HT1080 (cell line): ENCODE measurements around the gene C10orf90. TPM values are rescaled to one million over a fixed set of nuclear protein-coding genes. Genes with fewer than 3 reads are reported as not detected.

Experiments used
- DNase-seq: peaks from one replicate; pipeline ENCODE4 v3.0.0-alpha.2; 2015; ENCODE audit warnings: low read depth
- total RNA-seq: library from RNA; depleted of rRNA; stranded (reverse); fragments of >200 nt; shearing (Covaris generic); gene quantifications from 2 replicates; pipeline ENCODE4 v1.2.3, GENCODE V29; 2014

C10orf90 gene
- total RNA-seq, 1 experiment from 2014 or later: not detected

DNA sequence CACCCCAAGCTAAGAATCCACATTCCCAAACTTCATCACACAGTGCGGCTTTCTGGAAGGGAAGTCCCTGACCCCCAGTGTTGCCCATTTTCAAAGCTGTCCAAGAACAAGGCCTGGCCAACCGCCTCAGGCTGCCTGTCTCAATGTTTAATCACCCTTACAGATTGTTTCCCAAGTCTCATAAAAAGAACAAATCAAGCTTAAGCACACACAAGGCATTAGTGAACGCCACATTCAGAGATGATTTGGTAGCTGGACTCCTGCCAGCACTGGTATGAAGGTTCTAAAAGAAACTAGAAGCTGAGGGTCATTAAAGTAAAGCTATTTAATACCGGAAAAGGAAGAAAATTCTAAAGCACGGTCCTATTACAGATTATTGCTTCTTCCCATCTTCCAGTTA is 35.6 kb downstream of the C10orf90 start:
- peak; percentile 44 for DNase-seq

- DNase-seq: no peak
Observed at GRCh38 chr10:126634347-126634746, 36.1 kb downstream of the C10orf90 start.

DNA sequence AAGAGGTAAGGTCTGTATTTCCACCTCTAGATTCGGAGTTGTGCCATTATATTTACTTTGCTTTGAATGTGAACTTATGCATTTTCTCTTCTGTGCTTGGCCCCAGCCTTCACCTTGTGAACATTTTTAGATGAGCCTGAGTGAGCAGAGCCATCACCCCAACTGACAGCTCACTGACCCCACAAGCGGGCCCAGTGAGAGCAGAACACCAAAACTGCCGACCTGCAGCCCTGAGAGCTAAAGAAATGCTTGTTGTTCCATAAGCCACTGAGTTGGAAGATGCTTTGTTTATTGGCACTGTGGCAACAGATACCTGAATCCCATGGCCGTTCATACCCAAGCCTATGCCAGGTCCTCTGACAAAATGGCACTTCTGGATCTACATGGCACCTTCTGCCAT is 37.8 kb downstream of the C10orf90 start:
- no peak for DNase-seq

GRCh38 chr10:126629925-126630624 is 40.4 kb downstream of the C10orf90 start:
- DNase-seq: no peak

DNA sequence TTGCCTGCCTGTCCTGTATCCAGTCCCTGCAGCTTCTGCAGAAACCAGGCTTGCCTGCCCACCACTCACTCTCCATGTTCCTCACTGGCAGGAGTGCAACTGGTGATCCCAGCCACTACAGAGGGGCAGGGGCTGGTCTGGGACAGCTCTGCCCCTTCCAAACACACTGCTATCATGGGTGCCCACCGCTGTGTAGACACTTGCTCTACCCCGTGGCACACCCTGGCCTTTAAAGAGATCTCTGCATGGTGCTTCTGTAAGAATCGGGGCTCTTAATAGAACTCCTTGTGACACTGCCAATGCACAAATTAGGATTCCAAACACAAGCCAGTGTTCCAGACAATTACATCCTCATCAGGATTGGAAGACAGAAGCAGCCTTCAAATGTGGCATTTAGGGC is 41.7 kb downstream of the C10orf90 start:
- DNase-seq: no peak

- no peak for DNase-seq
Observed at GRCh38 chr10:126621846-126622245, 48.6 kb downstream of the C10orf90 start.

GRCh38 chr10:126618466-126618865 is 52.0 kb downstream of the C10orf90 start:
- no peak for DNase-seq

DNA sequence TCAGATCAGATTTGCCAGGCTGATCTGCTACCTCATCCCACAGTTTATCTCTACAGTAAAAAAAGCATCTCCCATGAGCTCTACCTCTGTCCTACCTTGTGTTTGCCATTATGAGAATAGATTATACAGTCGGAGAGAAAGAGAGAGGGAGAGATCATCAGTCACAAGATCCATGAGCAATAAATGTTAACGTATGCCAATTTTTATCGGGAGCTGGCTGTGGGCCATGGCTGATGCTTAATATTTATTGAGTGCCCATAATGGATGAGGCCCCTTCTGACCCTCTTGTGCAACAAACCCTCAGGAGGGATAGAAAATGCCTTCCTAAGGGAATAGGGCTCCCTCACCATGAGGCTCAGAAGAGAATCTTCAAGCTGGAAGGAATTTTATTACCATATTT is 52.8 kb downstream of the C10orf90 start:
- no peak for DNase-seq

- DNase-seq: no peak
Observed at GRCh38 chr10:126617208-126617607, 53.3 kb downstream of the C10orf90 start.

DNA sequence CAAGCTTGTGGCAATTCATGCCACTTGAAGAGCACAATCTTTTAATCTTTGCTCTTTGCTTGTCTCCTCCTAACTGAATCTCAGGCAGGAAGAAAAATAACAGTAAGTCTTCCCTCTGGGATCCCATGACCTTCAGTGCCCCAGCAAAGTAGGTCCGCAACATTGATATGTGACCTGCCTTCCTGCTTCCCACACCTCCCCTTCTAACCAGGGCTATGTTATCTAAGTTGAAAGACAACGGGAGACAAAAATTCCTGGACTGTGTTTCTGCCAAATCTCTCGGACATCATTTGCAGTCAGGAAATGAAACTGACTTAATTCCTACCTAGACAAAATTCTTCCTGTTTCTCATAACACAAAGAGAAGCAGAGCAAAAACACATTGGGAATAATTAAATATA is 53.8 kb downstream of the C10orf90 start:
- DNase-seq: no peak

DNA sequence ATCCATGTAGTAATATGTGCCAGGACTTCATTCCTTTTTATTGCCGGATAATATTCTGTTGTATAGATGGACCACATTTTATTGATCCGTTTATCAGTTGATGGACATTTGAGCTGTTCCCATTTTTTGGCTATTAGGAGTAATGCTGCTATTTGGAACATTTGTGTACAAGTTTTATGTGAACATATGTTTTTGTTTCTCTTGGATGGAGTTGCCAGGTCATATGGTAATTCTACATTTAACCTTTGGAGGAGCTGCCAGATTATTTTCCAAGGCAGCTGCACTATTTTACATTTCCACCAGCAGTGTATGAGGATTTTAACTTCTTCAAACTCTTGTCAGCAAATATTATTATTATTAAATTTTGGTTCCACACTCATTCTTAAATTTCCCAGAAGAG is 59.2 kb downstream of the C10orf90 start:
- no peak for DNase-seq

- DNase-seq: no peak
Observed at GRCh38 chr10:126609566-126609965, 60.9 kb downstream of the C10orf90 start.

DNA sequence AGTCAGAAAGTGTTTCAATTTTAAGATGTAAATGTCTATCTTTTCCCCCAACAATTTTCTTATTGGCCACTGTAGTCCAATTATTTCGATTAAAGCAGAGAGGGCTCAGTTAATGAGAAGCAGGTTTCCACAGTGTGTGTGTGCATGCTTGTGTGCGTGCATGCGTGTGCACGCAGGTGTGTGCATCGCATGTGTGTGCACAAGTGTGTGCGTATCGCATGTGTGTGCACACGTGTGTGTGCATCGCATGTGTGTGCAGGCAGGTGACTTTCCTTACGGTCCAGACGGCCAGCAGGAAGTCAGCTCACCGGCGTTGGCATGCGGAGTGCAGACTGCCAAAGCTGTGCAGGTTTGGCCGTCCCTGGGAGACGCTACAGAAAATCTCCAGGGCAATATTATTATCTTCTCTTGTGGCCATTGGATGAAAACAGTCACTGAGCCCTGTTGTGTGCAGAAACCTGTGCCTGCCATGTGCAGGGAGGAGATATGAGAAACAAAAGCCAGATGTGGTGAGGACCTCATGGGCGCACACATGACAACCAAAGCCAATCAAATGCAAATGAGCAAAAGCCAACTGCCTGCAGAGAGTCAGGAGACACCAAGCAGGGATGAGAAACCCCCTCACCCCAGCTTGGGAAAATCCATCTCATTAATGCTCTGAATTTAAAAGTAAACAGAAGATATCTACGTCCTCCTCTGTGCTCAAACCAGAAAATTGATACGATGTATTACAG is 70.4 kb downstream of the C10orf90 start:
- no peak for DNase-seq

GRCh38 chr10:126598009-126598408 is 72.5 kb downstream of the C10orf90 start:
- peak; percentile 59 for DNase-seq

DNA sequence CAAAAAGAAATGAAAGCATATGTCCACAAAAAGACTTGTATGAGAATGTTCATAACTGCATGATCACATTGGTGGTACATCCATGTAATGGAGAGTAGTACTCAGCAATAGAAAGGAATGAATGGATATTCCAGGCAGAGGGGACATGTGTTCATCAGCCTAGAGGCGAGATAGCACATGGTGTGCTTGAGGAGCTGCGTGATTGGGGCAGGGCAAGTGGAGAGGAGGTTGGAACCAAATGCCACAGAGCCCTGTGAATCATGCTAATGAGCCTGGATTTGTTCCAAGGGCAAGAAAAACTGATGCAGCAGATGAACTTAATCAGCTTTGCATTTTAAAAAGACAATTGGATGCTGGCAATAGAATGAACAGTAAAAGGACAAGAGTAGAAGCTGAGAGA is 73.3 kb downstream of the C10orf90 start:
- no peak for DNase-seq

GRCh38 chr10:126596472-126597016 is 73.9 kb downstream of the C10orf90 start:
- DNase-seq: no peak

- no peak for DNase-seq
Observed at GRCh38 chr10:126595160-126595559, 75.3 kb downstream of the C10orf90 start.

DNA sequence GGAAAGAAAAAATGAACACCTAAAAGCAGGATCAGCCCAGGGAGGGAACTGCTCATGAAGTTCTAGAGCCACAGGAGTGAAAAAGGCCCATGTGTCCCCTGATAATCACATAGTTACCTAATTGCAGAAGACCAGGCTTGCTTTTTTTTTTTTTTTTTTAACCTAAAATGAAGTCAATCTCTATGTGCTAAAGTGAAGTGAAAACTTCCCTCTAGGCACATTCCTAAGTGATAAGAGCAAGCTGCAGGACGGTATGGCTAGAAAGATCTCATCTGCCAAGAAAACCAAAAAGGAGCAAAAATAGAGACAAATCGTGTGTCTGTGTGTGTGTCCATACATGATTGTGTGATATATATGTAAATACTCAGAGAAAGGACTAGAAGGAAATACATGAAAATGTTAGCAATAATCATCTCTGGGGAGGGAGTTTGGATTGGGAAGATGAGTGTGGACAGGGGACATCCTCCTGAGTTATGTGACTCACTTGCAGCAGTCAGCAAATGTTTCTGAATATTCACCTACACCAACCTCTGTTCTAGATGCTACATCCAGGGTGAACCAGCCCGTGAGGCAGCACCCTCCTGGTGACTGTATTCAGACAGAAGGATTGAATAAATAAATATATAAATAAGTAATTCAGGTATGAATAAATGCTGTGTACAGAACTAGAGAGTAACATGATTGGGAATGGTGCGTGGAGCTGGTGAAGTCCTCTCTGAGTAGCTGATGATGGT is 76.4 kb downstream of the C10orf90 start:
- no peak for DNase-seq

GRCh38 chr10:126592901-126593300 is 77.6 kb downstream of the C10orf90 start:
- peak; percentile 71 for DNase-seq

DNA sequence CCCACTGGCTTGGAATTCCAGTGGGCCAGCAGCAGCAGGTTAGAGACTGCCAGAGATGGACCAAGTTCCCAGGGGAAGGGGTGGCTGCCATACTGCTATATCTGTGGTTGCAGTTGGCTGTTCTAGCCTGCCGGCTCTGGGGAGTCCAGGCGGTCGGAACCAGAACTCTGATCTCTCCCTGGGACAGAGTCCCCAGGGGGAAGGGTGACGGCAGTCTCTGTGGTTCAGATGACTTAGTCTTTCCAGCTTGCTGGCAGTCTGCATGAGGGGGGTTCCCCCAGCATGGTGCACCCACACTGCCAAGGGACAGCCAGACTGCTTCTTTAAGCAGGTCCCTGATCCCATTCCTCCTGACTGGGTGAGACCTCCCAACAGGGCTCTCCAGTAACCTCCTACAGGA is 82.5 kb downstream of the C10orf90 start:
- no peak for DNase-seq

DNA sequence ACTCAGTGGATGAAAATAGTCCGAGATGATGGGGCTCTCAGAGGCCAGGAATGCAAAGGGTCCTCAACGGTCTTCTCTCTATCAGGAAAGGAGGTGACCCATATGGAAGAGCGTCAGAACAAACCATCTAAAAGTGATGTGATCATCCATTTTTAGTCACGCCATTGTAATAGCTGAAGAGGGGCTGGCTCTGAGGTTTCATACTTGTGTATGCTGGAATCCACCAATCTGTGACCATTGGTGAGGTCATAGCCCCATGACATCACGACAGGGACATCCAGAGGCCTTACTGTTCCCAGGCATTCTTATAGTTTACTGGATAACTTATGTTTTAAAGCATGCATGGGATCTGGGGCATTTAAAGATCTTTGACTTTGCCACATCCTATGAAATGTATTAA is 83.6 kb downstream of the C10orf90 start:
- no peak for DNase-seq

GRCh38 chr10:126586128-126586527 is 84.4 kb downstream of the C10orf90 start:
- no peak for DNase-seq
